GM19397 (cell line): ENCODE measurements around the gene COL15A1.

Experiments used
- ATAC-seq: cut with Tn5 transposase; IDR thresholded peaks from one replicate; pipeline ENCODE4 v1.9.1; 2021; ENCODE audit warnings: mild to moderate bottlenecking, moderate library complexity; ENCODE audit not compliant: unreplicated experiment

COL15A1 gene

GRCh38 chr9:98915599-98915998 lies 28.1 kb upstream of the COL15A1 start:
- no peak for ATAC-seq

- no peak for ATAC-seq
Measured at GRCh38 chr9:98916660-98917059, 27.0 kb upstream of the COL15A1 start.

GRCh38 chr9:98917746-98918487 lies 25.8 kb upstream of the COL15A1 start:
- ATAC-seq, result no peak

DNA sequence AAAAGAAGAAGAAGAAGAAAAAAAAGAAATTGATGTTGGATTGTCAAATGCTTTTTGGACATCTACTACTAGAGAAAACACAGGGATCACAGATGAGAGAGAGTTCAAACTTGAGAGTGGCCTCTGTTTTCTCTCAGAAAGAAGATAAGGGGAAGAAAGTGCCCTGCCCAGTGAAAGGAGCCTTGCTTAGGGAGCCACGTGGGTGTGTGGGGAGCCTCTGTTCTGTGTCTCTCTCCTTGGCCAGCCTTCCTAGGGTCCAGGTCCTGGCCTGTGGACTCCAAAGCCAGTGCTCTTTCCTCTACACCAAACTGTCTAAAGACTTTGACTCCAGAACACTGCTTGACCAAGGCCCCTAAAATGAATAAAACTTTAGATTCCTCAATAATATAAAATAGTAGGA lies 22.0 kb upstream of the COL15A1 start:
- no peak for ATAC-seq

- ATAC-seq, result no peak
Measured at GRCh38 chr9:98922721-98923435, 20.8 kb upstream of the COL15A1 start.

GRCh38 chr9:98923451-98924123 lies 20.1 kb upstream of the COL15A1 start:
- no peak for ATAC-seq

GRCh38 chr9:98924946-98925820 lies 18.5 kb upstream of the COL15A1 start:
- no peak for ATAC-seq

DNA sequence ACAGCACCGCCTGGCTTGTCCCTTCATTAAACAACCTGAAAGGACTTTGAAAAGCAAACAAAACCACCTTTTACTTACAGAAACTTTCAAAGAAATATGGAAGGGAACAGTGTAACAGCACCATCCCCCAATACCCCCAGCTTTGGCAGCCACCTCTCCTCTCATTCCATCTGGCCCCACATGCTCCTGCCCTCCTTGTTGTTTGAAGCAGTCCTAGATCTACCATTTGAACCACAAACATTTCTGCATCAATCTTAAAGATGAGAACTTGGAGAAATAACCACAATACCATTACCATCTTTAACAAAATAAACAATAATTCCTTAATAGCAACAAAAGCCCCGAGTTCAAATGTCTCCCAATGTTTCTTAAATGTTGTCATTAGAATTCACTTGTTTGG lies 17.8 kb upstream of the COL15A1 start:
- no peak for ATAC-seq

DNA sequence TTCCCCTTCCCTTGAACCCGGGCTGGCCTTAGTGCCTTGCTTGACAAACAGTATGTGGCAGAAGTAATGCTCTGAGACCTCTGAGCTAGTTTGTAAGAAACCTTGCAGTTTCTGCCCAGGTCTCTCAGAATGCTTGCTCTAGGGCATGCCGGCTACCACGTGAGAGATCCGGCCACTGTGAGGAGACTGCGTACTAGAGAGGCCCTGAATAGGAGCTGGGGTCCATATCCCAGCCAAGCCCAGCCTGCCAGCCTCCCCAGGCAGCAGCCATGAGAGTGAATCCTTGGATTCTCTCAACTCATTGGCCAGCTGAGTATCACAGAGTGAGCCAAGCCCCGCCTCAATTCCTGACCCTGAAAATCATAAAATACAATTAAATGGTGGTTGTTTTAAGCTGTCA lies 16.0 kb upstream of the COL15A1 start:
- no peak for ATAC-seq

DNA sequence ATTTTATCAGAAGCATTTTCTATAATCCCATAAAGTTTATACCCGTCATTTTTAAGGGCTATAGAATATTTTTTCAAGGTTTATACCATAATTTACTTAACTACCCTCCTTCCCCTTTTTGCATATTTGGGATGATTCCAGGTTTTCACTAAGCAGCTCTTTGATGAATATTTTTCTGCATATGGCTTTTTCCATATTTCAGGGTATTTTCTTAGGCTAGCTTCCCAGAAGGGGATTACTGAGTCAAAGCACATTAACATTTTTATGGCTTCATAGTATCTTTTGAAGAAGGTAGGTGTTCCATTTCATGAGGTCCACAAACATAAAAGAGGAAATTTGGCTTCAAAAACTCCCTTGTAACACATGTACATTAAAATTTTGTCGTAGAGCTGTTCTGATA lies 14.6 kb upstream of the COL15A1 start:
- ATAC-seq, result no peak

DNA sequence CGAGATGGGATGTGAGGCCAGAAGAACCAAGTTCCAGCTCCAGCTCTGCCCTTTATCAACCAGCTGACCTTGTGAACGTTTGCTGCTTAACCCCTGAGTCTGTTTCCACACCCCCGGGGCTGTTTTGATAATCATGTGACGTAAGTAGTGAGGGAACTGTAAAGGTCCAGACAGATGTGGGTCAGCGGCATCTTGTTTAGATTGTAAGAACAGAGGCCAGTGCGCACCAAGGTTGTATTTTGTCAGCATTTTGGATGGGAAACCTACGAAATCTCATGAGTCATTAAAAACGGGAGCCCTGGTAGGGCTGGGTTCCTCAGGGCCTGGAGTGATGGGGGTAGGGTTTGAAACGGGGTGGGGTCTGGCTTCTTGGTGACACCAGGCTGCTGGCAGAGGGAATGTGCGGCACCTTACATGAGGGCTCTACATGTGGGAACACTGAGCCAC lies 13.8 kb upstream of the COL15A1 start:
- no peak for ATAC-seq

- ATAC-seq, result no peak
Measured at GRCh38 chr9:98930792-98931191, 12.9 kb upstream of the COL15A1 start.

- no peak for ATAC-seq
Measured at GRCh38 chr9:98931600-98932389, 11.9 kb upstream of the COL15A1 start.

GRCh38 chr9:98933185-98933584 lies 10.5 kb upstream of the COL15A1 start:
- no peak for ATAC-seq

DNA sequence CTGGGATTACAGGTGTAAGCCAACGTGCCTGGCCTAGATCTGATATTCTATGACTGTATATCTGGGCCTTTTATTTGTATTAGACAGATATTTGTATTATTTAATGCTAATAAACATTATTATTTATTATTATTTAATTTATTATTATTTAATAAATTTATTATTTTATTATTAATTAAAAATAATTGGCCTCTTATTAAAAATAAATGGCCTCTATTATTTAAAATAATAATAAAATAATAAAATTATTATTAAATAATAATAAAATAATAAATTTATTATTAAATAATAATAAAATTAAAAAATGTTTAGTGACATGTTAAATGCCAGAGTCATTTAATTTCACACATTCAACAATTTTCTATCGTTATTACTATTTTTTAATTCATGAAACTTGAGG lies 9.8 kb upstream of the COL15A1 start:
- no peak for ATAC-seq

GRCh38 chr9:98935071-98935505 lies 8.6 kb upstream of the COL15A1 start:
- no peak for ATAC-seq

DNA sequence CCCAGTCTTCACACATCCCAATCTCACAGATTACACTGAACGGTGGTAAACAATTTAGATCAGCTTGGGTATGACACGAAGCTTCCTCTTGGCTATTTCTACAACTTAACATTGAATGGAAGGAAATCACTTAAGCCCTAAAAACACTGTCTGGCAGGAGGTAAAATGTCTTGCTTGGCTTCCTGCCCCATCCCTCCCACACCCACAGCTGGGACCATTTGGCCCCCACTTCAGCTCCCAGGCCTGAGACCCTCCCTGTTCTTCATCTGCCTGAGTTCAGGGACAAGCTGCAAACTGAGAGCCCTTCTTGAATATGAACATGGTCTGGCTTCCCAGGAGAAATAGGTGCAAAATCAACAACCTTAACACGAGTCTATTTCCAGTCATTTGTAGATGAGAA lies 3.4 kb upstream of the COL15A1 start:
- ATAC-seq, result no peak

DNA sequence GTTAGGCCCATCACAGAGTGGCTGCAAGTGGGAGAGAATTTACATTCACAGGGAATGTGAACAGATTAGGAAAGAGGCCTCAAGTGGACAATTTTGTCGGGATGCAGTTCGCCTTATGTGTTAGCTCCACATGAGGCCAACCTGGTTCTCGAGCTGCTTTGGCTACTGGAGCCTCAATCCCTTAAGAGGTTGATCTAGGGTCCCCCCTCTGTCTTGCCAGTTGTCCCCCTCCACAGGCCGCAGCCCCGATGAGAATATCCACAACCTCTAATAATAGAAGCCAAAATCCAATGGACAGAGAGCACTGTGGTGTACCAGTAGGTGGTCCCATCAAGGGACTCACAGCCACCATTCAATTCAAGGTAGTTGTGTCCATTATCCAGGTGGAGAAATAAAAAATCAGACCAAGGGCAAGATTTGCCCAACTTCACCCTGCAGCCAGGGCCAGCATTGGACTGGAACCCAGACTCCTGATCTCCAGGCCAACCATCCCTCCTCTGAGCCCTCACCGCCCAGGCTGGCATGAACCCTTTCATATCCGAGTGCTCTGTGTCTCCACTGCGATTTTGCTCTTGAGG lies 1.7 kb upstream of the COL15A1 start:
- no peak for ATAC-seq

- ATAC-seq, result no peak
Measured at GRCh38 chr9:98942906-98943681, 613 bp upstream of the COL15A1 start.
